GM12878 (cell line): Measurements from ENCODE around the gene WDR59. TPM values are rescaled to one million over a fixed set of nuclear protein-coding genes. Genes with fewer than 3 reads are reported as not detected.

Source experiments
- ATAC-seq: fragments of 200-7000 bp; cut with Tn5 transposase; 3 replicates; pipeline ENCODE4 v1.9.1; 2020; ENCODE audit warnings: mild to moderate bottlenecking, moderate library complexity
- BruUV-seq: library from RNA; stranded (reverse); fragments of 400-500 nt; replicated peaks from 2 replicates; lab custom pipeline; 2021; lab: Mats Ljungman, UMichigan
- CTCF ChIA-PET: fragments of 300-600 bp; sonication (Branson Sonifier 250); formaldehyde crosslinking; extraction: SDS; loops from one replicate; lab custom pipeline; 2021; ENCODE audit warnings: inconsistent platforms; lab: Yijun Ruan, JAX
- POLR2A ChIA-PET: fragments of 350-600 bp; formaldehyde crosslinking; extraction: SDS; loops from one replicate; lab custom pipeline; 2021; ENCODE audit warnings: inconsistent platforms; lab: Charles Lee
- RAD21 ChIA-PET: fragments of 300-600 bp; sonication (Branson Sonifier 250); formaldehyde crosslinking; loops from one replicate; lab custom pipeline; 2023; ENCODE audit warnings: antibody characterized with exemption; ENCODE audit not compliant: unreplicated experiment; lab: Charles Lee
- SMC1A ChIA-PET: fragments of 300-600 bp; sonication (Branson Sonifier 250); formaldehyde crosslinking; loops from one replicate; lab custom pipeline; 2023; ENCODE audit not compliant: unreplicated experiment, uncharacterized antibody; lab: Charles Lee
- DNase-seq: peaks from one replicate; pipeline ENCODE4 v3.0.0-alpha.2; 2011; ENCODE audit warnings: low read depth, low spot score
- FAIRE-seq: peaks from 3 replicates; lab custom pipeline; 2011; peaks lifted over from hg19 to GRCh38; lab: Jason Lieb, UNC
- H2AFZ ChIP-seq: 2 replicates; pipeline ENCODE4 v1.6.0; 2011; ENCODE audit warnings: low read depth, low read length, control low read depth; ENCODE audit not compliant: control insufficient read depth
- H3K27ac ChIP-seq: 2 replicates; pipeline ENCODE4 v1.5.1; 2011; ENCODE audit warnings: control low read depth; ENCODE audit not compliant: control insufficient read depth, insufficient read depth
- H3K27me3 ChIP-seq, 2 experiments: replicated peaks in 1 of 2; 2 replicates each; pipeline versions ENCODE4 v1.6.0 to v1.6.1; 2011; ENCODE audit warnings: low read length in 1 of 2; ENCODE audit not compliant: control insufficient read depth in 2 of 2, insufficient read depth in 2 of 2
- H3K36me3 ChIP-seq, 2 experiments: 2 replicates each; pipeline ENCODE4 v1.5.1; 2011; ENCODE audit warnings: low read length in 1 of 2; ENCODE audit not compliant: control insufficient read depth in 2 of 2, insufficient read depth in 2 of 2
- H3K4me1 ChIP-seq: 2 replicates; pipeline ENCODE4 v1.6.1; 2011; ENCODE audit warnings: mild to moderate bottlenecking, low read length, moderate library complexity, mixed read lengths; ENCODE audit not compliant: control insufficient read depth, insufficient read depth
- H3K4me2 ChIP-seq: 2 replicates; pipeline ENCODE4 v1.6.0; 2011; ENCODE audit warnings: control low read depth; ENCODE audit not compliant: control insufficient read depth, insufficient read depth
- H3K4me3 ChIP-seq: fragments of 200-600 bp; sonication (generic); 2 replicates; pipeline ENCODE4 v1.5.1; 2016
- H3K79me2 ChIP-seq: 2 replicates; pipeline ENCODE4 v1.6.0; 2011; ENCODE audit warnings: low read length; ENCODE audit not compliant: control insufficient read depth, insufficient read depth
- H3K9ac ChIP-seq: 2 replicates; pipeline ENCODE4 v1.8.0; 2011; ENCODE audit warnings: low read length, control low read depth, mixed read lengths; ENCODE audit not compliant: control insufficient read depth, insufficient read depth
- H3K9me3 ChIP-seq: replicated peaks from 3 replicates; pipeline ENCODE4 v1.5.1; 2011; ENCODE audit warnings: mild to moderate bottlenecking, low read length; ENCODE audit not compliant: control insufficient read depth, insufficient read depth
- H4K20me1 ChIP-seq: 2 replicates; pipeline ENCODE4 v1.6.0; 2011; ENCODE audit not compliant: control insufficient read depth, insufficient read depth
- BMI1 ChIP-seq: fragments of 450-650 bp; IDR thresholded peaks from 2 replicates; pipeline ENCODE4 v1.6.1; 2016; ENCODE audit warnings: mild to moderate bottlenecking, moderate library complexity, borderline replicate concordance
- BRCA1 ChIP-seq: IDR thresholded peaks from 2 replicates; pipeline ENCODE4 v1.6.1; 2011; ENCODE audit warnings: low read depth, low read length, improper control_type of control experiment
- CBX5 ChIP-seq: sonication (generic); IDR thresholded peaks from 2 replicates; pipeline ENCODE4 v1.6.1; 2016; ENCODE audit warnings: low read depth, moderate library complexity, mild to moderate bottlenecking, inconsistent platforms
- CEBPB ChIP-seq, 2 experiments: fragments of 150-350 bp in 1 of 2; IDR thresholded peaks; 2 replicates each; pipeline ENCODE4 v1.6.1; 2012 to 2014; ENCODE audit warnings: low read depth in 2 of 2, low read length in 2 of 2, borderline replicate concordance in 1 of 2, inconsistent platforms in 1 of 2
- ETV6 ChIP-seq, 2 experiments: fragments of 450-650 bp in 1 of 2; IDR thresholded peaks in 1 of 2; conservative IDR thresholded peaks in 1 of 2; 2 replicates each; pipeline ENCODE4 v1.6.1; 2014; ENCODE audit warnings: antibody characterized with exemption in 1 of 2, borderline replicate concordance in 1 of 2, low read depth in 1 of 2, mild to moderate bottlenecking in 1 of 2, moderate library complexity in 1 of 2
- FOS ChIP-seq: IDR thresholded peaks from 3 replicates; pipeline ENCODE4 v1.6.1; 2011; ENCODE audit warnings: borderline replicate concordance; ENCODE audit not compliant: insufficient read length; ENCODE audit errors: extremely low read depth
- GABPA ChIP-seq: IDR thresholded peaks from 2 replicates; pipeline ENCODE4 v1.6.1; 2014; ENCODE audit warnings: antibody characterized with exemption, low read depth, mild to moderate bottlenecking, inconsistent platforms
- KAT2A ChIP-seq: conservative IDR thresholded peaks from 2 replicates; pipeline ENCODE4 v1.6.1; 2011; ENCODE audit warnings: low read depth, low read length; ENCODE audit not compliant: control insufficient read depth
- MYB ChIP-seq: fragments of 150-350 bp; IDR thresholded peaks from 2 replicates; pipeline ENCODE4 v1.6.1; 2014; ENCODE audit warnings: mild to moderate bottlenecking, low read depth, low read length, borderline replicate concordance
- NFIC ChIP-seq: IDR thresholded peaks from 2 replicates; pipeline ENCODE4 v1.6.1; 2012; ENCODE audit warnings: low read depth, mild to moderate bottlenecking, inconsistent platforms, low read length, moderate library complexity
- NFXL1 ChIP-seq: fragments of 450-650 bp; IDR thresholded peaks from 2 replicates; pipeline ENCODE4 v1.6.1; 2017; ENCODE audit warnings: antibody characterized with exemption, mild to moderate bottlenecking, borderline replicate concordance
- SP1 ChIP-seq: IDR thresholded peaks from one replicate; pipeline ENCODE4 v1.6.1; 2011; ENCODE audit warnings: low read depth, low read length
- SUZ12 ChIP-seq: fragments of 200-600 bp; sonication (generic); IDR thresholded peaks from one replicate; pipeline ENCODE4 v1.6.1; 2018; ENCODE audit warnings: antibody characterized with exemption, mild to moderate bottlenecking; ENCODE audit not compliant: unreplicated experiment
- TCF12 ChIP-seq: IDR thresholded peaks from 2 replicates; pipeline ENCODE4 v1.6.1; 2011; ENCODE audit warnings: low read depth, mild to moderate bottlenecking, low read length
- ZNF274 ChIP-seq: IDR thresholded peaks from one replicate; pipeline ENCODE4 v1.8.0; 2011; ENCODE audit not compliant: insufficient read length, insufficient read depth
- ZNF384 ChIP-seq: IDR thresholded peaks from 2 replicates; pipeline ENCODE4 v1.6.1; 2012; ENCODE audit warnings: low read depth, mild to moderate bottlenecking, low read length, improper control_type of control experiment, borderline replicate concordance
- ZZZ3 ChIP-seq: IDR thresholded peaks from 2 replicates; pipeline ENCODE4 v1.6.1; 2011; ENCODE audit warnings: low read depth; ENCODE audit not compliant: control insufficient read depth, insufficient read length
- WGBS: methylation state at CpG from one replicate; pipeline ENCODE4 v1.1.6; 2016; ENCODE audit warnings: low lambda C conversion rate; ENCODE audit not compliant: insufficient replicate concordance, insufficient coverage; ENCODE audit errors: missing lambda C conversion rate; 5-methylcytosine and 5-hydroxymethylcytosine counted together
- in situ Hi-C: fragments of 300-500 bp; cut with MboI; formaldehyde crosslinking; loops from 9 replicates; pipeline ENCODE4 v1.14.3; 2018; ENCODE audit warnings: mixed read lengths
- intact Hi-C: fragments of 100-400 bp; cut with micrococcal nuclease; formaldehyde crosslinking; loops from one replicate; pipeline ENCODE4 v1.14.2; 2022; ENCODE audit not compliant: unreplicated experiment
- polyA plus RNA-seq, 11 experiments: library from polyadenylated mRNA; depleted of rRNA in 4 of 11; unstranded in 6 of 11; stranded (reverse) in 5 of 11; fragments of >200 nt; fragmentation: Nextera tagmentation in 4 of 11; fragmentation: Illumina TruSeq in 1 of 11; extraction: Ambion mirVana in 4 of 11; extraction: Trizol in 1 of 11; gene quantifications; 1 replicate in 1 of 11; 2 replicates in 10 of 11; pipeline versions ENCODE4 v1.2.1 to v1.2.3, GENCODE V29; 2011 to 2016; ENCODE audit warnings: inconsistent platforms in 2 of 11, missing spikeins in 2 of 11, low read depth in 1 of 11
- total RNA-seq, 4 experiments: library from RNA; depleted of rRNA in 3 of 4; stranded (reverse); fragments of >200 nt in 3 of 4; fragmentation: Illumina TruSeq in 1 of 4; extraction: Trizol in 1 of 4; gene quantifications; 2 replicates each; pipeline versions ENCODE4 v1.2.1 to v1.2.3, GENCODE V29; 2013 to 2021
- TF ChIP-seq, protein P1 (sequence below): IDR thresholded peaks from 2 replicates; pipeline ENCODE4 v1.6.1; 2011; ENCODE audit warnings: low read depth, low read length, improper control_type of control experiment, borderline replicate concordance
- TF ChIP-seq, protein P2 (sequence below): fragments of 450-650 bp; IDR thresholded peaks from 2 replicates; pipeline ENCODE4 v1.6.1; 2017; ENCODE audit warnings: mild to moderate bottlenecking, low read depth, inconsistent platforms; ENCODE audit not compliant: poor library complexity, severe bottlenecking
- TF ChIP-seq, protein P3 (sequence below): IDR thresholded peaks from 2 replicates; pipeline ENCODE4 v1.6.1; 2011; ENCODE audit warnings: borderline replicate concordance, low read depth, mild to moderate bottlenecking, moderate library complexity, mixed read lengths, low read length; ENCODE audit not compliant: insufficient read depth; ENCODE audit errors: extremely low read length

WDR59 gene
- total and polyA plus RNA-seq, 10 of the 15 experiments (the other 5 are each of a cell fraction or from before 2014, with no cell fraction given), result 9.7 to 78.4 (median 24.5) TPM

DNA sequence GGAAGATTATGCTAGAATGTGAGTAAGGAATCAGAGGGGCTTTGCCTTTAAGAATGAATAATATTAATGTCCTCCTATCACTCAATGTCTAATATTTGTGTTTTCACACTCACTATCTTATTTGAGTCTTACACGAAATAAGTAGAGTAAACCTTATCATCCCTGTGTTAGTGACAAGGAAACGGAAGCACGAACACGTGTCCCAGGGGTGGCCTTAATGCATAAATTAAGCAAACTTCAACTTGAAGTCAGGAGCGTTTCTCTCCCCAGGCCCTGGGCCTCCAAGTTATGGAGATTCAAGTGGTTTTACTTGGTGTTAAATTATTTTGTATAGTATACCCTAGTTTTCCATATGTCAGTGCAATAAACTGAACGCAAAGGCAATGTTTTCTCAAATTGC is 96.0 kb downstream of the WDR59 start:
- peaks cover 6% of the 10 kb centered on the region; the same call in 1 of the 2 replicates for H3K4me1 ChIP-seq
- no peaks in the 10 kb centered on the region for H4K20me1 ChIP-seq
- H3K9me3 ChIP-seq, result no peaks in the 10 kb centered on the region
- no peak for FAIRE-seq
- ChIA-PET CTCF (interaction anchor here (1.9 kb wide), 1 partner anchor 27 kb away, joined by 6 read pairs; no protein-coding TSS in a partner anchor), SMC1A (no interaction called here), RAD21 (no interaction called here), POLR2A (no interaction called here)
- in situ Hi-C loops, result no loop called here
- 88% methylated on average over 6 of the region's 6 CpGs for WGBS
- intact Hi-C loops, result no loop called here
- DNase-seq, result no peak
- no peak overlapping the region for H3K4me2 ChIP-seq
- peaks cover 0 to 19% of the 10 kb centered on the region in 2 experiments; a peak in 3 of 4 replicates for H3K36me3 ChIP-seq
- no peak overlapping the region for H2AFZ ChIP-seq
- no peak for TF ChIP-seq NFIC
- no peak for TF ChIP-seq CEBPB (IDR thresholded peaks at IDR 0.05; ENCODE audit: borderline replicate concordance in 1 of 2, low read depth in 2 of 2, low read length in 2 of 2)
- TF ChIP-seq ZNF384, result no peak
- no peak for TF ChIP-seq ZZZ3
- no peak for TF ChIP-seq SUZ12
- TF ChIP-seq ETV6 (conservative IDR thresholded peaks at IDR 0.05 in 1 of 2, IDR thresholded peaks at IDR 0.05 in 1 of 2; ENCODE audit: borderline replicate concordance in 1 of 2, low read depth in 1 of 2), result no peak
- no peak for TF ChIP-seq GABPA
- no peak for TF ChIP-seq ZNF274
- no peak for TF ChIP-seq BMI1
- TF ChIP-seq BRCA1, result no peak
- TF ChIP-seq MYB, result no peak
- TF ChIP-seq NFXL1, result no peak
- no peak for TF ChIP-seq KAT2A
- TF ChIP-seq, protein P1, sequence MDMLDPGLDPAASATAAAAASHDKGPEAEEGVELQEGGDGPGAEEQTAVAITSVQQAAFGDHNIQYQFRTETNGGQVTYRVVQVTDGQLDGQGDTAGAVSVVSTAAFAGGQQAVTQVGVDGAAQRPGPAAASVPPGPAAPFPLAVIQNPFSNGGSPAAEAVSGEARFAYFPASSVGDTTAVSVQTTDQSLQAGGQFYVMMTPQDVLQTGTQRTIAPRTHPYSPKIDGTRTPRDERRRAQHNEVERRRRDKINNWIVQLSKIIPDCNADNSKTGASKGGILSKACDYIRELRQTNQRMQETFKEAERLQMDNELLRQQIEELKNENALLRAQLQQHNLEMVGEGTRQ, result no peak
- TF ChIP-seq, protein P2, sequence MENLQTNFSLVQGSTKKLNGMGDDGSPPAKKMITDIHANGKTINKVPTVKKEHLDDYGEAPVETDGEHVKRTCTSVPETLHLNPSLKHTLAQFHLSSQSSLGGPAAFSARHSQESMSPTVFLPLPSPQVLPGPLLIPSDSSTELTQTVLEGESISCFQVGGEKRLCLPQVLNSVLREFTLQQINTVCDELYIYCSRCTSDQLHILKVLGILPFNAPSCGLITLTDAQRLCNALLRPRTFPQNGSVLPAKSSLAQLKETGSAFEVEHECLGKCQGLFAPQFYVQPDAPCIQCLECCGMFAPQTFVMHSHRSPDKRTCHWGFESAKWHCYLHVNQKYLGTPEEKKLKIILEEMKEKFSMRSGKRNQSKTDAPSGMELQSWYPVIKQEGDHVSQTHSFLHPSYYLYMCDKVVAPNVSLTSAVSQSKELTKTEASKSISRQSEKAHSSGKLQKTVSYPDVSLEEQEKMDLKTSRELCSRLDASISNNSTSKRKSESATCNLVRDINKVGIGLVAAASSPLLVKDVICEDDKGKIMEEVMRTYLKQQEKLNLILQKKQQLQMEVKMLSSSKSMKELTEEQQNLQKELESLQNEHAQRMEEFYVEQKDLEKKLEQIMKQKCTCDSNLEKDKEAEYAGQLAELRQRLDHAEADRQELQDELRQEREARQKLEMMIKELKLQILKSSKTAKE, result no peak
- TF ChIP-seq TCF12, result no peak
- TF ChIP-seq SP1, result no peak
- TF ChIP-seq FOS, result no peak
- TF ChIP-seq, protein P3, sequence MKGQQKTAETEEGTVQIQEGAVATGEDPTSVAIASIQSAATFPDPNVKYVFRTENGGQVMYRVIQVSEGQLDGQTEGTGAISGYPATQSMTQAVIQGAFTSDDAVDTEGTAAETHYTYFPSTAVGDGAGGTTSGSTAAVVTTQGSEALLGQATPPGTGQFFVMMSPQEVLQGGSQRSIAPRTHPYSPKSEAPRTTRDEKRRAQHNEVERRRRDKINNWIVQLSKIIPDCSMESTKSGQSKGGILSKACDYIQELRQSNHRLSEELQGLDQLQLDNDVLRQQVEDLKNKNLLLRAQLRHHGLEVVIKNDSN, result no peak
- TF ChIP-seq CBX5, result no peak
- ATAC-seq, result no peak
- H3K27ac ChIP-seq, result no peak overlapping the region
- H3K9ac ChIP-seq, result no peak overlapping the region
- H3K27me3 ChIP-seq, result no peaks in the 10 kb centered on the region
- H3K4me3 ChIP-seq, result no peak overlapping the region
- BruUV-seq, result no TSS peak
- H3K79me2 ChIP-seq, result no peaks in the 10 kb centered on the region
